ENCODE measurements around the gene HNRNPUL2. TPM values are rescaled to one million over a fixed set of nuclear protein-coding genes. Genes with fewer than 3 reads are reported as not detected.
A peak's percentile ranks its signal among the peaks of the same experiment; 100 is the strongest.

HNRNPUL2 gene
- total and polyA plus RNA-seq, 10 of the 15 experiments (the other 5 are each of a cell fraction or from before 2014, with no cell fraction given) = 1.6 to 72.2 (median 14.9) TPM

DNA sequence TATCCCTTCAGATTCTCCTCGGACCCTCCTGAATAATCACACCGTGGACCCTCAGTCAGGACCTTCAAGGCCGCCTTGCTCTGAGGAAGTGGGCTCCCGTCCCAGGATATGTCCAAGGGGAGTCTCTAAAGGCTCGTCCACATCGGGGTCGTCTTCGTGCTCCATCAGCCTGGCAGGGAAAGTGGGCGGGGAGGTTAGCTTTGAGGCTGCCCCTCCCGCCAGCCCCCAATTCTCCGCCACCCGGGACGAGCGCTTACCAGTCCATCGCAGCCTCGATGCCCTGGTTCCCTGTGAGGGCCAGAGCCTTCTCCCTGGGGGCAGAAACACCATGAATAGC lies 48.9 kb downstream of the HNRNPUL2 start (continued):
- TF ChIP-seq ZNF384 (IDR thresholded peaks at IDR 0.05; ENCODE audit: borderline replicate concordance, low read depth, low read length) (no peak), SMARCA5 (IDR thresholded peaks at IDR 0.05) (no peak), ASH2L (IDR thresholded peaks at IDR 0.05; ENCODE audit: borderline replicate concordance, low read depth) (no peak), E2F8 (IDR thresholded peaks at IDR 0.05; ENCODE audit: low read depth, partially characterized antibody) (no peak), RB1 (IDR thresholded peaks at IDR 0.05; ENCODE audit: borderline replicate concordance) (no peak)
- TF ChIP-seq, protein P1, sequence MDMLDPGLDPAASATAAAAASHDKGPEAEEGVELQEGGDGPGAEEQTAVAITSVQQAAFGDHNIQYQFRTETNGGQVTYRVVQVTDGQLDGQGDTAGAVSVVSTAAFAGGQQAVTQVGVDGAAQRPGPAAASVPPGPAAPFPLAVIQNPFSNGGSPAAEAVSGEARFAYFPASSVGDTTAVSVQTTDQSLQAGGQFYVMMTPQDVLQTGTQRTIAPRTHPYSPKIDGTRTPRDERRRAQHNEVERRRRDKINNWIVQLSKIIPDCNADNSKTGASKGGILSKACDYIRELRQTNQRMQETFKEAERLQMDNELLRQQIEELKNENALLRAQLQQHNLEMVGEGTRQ (IDR thresholded peaks at IDR 0.05; ENCODE audit: borderline replicate concordance, low read depth, low read length) = no peak

DNA sequence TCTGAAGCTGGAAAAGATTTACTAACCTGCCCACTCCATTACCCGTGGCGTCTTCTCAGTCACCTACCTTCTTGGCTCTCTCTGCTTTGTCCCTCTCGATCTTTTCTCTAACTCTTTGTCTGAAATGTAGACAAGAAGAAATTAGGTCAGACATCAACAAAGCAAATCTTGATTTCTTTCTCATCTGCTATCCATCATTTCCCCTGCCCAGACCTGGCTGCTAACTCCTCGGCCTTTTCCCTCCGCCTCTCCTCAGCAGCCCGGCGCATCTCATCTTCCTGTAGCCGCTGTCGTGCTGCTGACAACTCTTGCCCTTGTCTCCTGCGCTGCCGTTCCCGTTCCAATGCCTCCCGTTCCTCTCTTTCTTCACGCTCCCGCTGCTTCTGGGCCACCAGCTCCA lies 49.5 kb downstream of the HNRNPUL2 start:
- DNase-seq (ENCODE audit: low read depth, low spot score) = no peak
- Histone ChIP-seq H3K36me3 (ENCODE audit: control insufficient read depth in 2 of 2, insufficient read depth in 2 of 2, low read length in 1 of 2) (peaks cover 0 to 10% of the 10 kb centered on the region in 2 experiments; a peak in 1 of 4 replicates), H3K4me1 (ENCODE audit: control insufficient read depth, insufficient read depth, low read length) (peaks cover 14% of the 10 kb centered on the region), H4K20me1 (ENCODE audit: control insufficient read depth, insufficient read depth) (no peaks in the 10 kb centered on the region; the same call in 1 of the 2 replicates), H3K4me3 (peak overlapping the region; percentile 89), H3K9me3 (replicated peaks; ENCODE audit: control insufficient read depth, insufficient read depth, low read length) (no peaks in the 10 kb centered on the region), H3K27me3 (replicated peaks in 1 of 2; ENCODE audit: control insufficient read depth in 2 of 2, insufficient read depth in 2 of 2, low read length in 1 of 2) (no peaks in the 10 kb centered on the region), H3K27ac (ENCODE audit: control insufficient read depth, insufficient read depth) (no peak overlapping the region), H2AFZ (ENCODE audit: control insufficient read depth, low read depth, low read length) (no peak overlapping the region), H3K79me2 (ENCODE audit: control insufficient read depth, insufficient read depth, low read length) (peaks cover 25% of the 10 kb centered on the region), H3K4me2 (ENCODE audit: control insufficient read depth, insufficient read depth) (peak overlapping the region; percentile 77), H3K9ac (ENCODE audit: control insufficient read depth, insufficient read depth, low read length) (peak overlapping the region; percentile 94; the same call in 1 of the 2 replicates)
- ChIA-PET SMC1A (ENCODE audit: uncharacterized antibody, unreplicated experiment) (interaction anchor here (1.4 kb wide), 1 partner anchor 11 kb away, joined by 3 read pairs; no protein-coding TSS in a partner anchor), RAD21 (ENCODE audit: unreplicated experiment) (interaction anchor here (1.1 kb wide), 1 partner anchor 16 kb away, joined by 3 read pairs; no protein-coding TSS in a partner anchor), CTCF (interaction anchor here (0.9 to 1.9 kb wide), 5 partner anchors 16 to 287 kb away, joined by 3 to 5 read pairs (median 3); partner anchors contain the start of gene TUT1), POLR2A (interaction anchor here (1.1 to 16.2 kb wide), 3 partner anchors 12 to 56 kb away, joined by 3 to 295 read pairs (median 83); partner anchors contain the start of genes B3GAT3, C11orf98, CSKMT and GANAB)
- WGBS (ENCODE audit: insufficient coverage, insufficient replicate concordance, low lambda C conversion rate, missing lambda C conversion rate) = 88% methylated on average over 15 of the region's 15 CpGs
- ATAC-seq = no peak
- no peak for FAIRE-seq
- in situ Hi-C loops (cut with MboI) = no loop called here
- no peak for TF ChIP-seq ZSCAN29 (IDR thresholded peaks at IDR 0.05)
- no peak for TF ChIP-seq DPF2 (IDR thresholded peaks at IDR 0.05)
- TF ChIP-seq, protein P2, sequence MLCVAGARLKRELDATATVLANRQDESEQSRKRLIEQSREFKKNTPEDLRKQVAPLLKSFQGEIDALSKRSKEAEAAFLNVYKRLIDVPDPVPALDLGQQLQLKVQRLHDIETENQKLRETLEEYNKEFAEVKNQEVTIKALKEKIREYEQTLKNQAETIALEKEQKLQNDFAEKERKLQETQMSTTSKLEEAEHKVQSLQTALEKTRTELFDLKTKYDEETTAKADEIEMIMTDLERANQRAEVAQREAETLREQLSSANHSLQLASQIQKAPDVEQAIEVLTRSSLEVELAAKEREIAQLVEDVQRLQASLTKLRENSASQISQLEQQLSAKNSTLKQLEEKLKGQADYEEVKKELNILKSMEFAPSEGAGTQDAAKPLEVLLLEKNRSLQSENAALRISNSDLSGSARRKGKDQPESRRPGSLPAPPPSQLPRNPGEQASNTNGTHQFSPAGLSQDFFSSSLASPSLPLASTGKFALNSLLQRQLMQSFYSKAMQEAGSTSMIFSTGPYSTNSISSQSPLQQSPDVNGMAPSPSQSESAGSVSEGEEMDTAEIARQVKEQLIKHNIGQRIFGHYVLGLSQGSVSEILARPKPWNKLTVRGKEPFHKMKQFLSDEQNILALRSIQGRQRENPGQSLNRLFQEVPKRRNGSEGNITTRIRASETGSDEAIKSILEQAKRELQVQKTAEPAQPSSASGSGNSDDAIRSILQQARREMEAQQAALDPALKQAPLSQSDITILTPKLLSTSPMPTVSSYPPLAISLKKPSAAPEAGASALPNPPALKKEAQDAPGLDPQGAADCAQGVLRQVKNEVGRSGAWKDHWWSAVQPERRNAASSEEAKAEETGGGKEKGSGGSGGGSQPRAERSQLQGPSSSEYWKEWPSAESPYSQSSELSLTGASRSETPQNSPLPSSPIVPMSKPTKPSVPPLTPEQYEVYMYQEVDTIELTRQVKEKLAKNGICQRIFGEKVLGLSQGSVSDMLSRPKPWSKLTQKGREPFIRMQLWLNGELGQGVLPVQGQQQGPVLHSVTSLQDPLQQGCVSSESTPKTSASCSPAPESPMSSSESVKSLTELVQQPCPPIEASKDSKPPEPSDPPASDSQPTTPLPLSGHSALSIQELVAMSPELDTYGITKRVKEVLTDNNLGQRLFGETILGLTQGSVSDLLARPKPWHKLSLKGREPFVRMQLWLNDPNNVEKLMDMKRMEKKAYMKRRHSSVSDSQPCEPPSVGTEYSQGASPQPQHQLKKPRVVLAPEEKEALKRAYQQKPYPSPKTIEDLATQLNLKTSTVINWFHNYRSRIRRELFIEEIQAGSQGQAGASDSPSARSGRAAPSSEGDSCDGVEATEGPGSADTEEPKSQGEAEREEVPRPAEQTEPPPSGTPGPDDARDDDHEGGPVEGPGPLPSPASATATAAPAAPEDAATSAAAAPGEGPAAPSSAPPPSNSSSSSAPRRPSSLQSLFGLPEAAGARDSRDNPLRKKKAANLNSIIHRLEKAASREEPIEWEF (IDR thresholded peaks at IDR 0.05; ENCODE audit: insufficient replicate concordance, low read depth, low read length) = no peak
- intact Hi-C loops (cut with micrococcal nuclease; ENCODE audit: unreplicated experiment) = no loop called here
- BruUV-seq (replicated peaks) = no TSS peak

Data from GM12878 (cell line).